GM18519 (cell line): Measurements from ENCODE around the gene C6orf89.
"Not testable (repeated sequence)": the region's sequence is repeated elsewhere in the genome, so short reads cannot be mapped to it uniquely, and the experiment has no call there.

Experiments
- ATAC-seq: cut with Tn5 transposase; IDR thresholded peaks from one replicate; pipeline ENCODE4 v1.9.1; 2021; ENCODE audit warnings: mild to moderate bottlenecking, moderate library complexity; ENCODE audit not compliant: unreplicated experiment, low FRiP score

The C6orf89 gene

GRCh38 chr6:36886950-36887618, 1.3 kb downstream of the C6orf89 start:
- no peak for ATAC-seq

- ATAC-seq = no peak
These were observed 2.4 kb downstream of the C6orf89 start for GRCh38 chr6:36888115-36888643.

GRCh38 chr6:36888654-36889481, 3.1 kb downstream of the C6orf89 start:
- no peak for ATAC-seq

DNA sequence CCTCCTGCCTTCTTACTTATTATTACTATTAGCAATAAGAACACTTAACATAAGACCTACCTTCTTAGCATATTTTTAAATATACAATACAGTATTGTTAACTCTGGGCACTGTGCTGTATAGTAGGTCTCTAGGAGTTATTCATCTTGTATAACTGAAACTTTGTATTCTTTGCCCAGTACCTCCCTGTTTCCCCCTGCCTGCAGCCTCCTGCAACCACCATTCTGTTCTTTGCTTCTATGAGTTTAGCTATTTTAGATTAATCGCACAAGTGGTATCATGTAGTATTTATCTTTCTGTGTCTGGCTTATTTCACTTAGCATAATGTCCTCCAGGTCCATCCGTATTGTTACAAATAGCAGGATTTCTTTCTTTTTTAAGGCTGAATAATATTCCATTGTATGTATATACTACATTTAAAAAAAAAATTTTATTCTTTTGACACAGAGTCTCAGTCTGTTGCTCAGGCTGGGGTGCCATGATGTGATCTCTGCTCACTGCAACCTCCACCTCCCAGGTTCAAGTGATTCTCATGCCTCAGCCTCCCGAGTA, 4.4 kb downstream of the C6orf89 start:
- no peak for ATAC-seq

DNA sequence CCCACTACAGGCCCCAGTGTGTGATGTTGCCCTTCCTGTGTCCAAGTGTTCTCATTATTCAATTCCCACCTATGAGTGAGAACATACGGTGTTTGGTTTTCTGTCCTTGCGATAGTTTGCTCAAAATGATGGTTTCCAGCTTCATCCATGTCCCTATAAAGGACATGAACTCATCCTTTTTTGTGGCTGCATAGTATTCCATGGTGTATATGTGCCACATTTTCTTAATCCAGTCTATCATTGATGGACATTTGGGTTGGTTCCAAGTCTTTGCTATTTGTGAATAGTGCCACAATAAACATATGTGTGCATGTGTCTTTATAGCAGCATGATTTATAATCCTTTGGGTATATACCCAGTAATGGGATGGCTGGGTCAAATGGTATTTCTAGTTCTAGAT, 5.4 kb downstream of the C6orf89 start:
- not testable (repeated sequence) for ATAC-seq

DNA sequence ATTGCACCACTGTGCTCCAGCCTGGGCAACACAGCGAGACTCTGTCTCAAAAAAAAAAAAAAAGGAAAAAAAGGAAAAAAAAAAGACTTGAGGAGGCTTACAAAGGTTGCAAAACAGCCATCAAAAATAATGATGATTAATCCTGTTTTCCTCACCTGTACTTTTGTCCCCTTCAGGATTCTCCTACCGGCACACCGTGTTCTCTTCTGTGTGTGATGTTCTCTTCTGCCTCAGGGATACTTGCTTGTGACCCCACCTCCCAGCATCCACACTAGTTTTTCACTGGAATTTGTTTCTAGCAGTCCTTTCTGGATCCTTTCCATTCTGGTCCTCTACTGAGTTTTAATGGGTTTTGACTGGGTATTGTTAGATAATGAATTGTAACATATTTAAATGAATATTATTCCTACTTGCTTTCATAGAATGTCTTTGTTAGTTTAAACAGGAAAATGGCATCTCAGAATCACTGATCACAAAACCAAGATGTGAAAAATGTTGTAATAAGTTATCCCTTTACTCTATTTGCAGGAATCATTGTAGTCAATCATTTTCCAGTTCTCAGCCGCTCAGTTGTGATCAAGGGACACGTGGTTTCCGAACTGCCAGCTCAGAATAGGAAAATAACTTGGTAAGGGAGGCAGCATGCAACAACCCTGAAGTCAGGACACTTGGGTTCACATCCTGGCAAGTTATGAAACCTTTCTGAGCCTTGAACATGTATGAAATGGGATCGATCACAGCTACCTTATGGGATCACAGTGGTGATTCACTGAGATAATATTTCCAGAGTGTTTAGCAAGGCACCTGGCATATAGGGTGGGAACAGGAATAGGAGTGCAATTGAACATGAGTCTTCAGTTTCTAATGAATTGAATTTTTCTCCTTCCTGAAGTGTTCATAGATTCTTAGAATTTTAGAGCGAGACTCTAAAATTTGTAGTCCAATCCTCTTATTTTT, 8.5 kb downstream of the C6orf89 start:
- no peak for ATAC-seq

GRCh38 chr6:36897609-36898008, 11.9 kb downstream of the C6orf89 start:
- ATAC-seq = no peak

DNA sequence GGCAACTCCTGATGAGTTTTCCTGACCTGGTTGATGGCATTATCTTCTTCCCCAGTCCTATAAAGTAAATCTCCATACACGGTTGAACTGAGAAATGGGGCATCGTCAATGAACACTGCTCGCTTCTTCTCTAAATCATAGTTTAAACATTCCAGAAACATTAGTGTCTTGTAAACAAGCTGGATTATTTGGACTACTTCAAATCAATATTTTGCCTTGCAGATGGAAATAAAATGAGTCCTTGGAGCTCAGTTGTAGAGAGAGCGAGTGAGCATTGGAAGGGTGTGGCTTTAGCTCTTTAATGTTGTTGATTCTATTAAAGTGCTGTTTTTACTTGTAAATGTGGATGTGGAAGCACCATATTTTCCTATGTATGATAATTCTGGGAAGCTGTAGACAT, 18.4 kb downstream of the C6orf89 start:
- no peak for ATAC-seq

DNA sequence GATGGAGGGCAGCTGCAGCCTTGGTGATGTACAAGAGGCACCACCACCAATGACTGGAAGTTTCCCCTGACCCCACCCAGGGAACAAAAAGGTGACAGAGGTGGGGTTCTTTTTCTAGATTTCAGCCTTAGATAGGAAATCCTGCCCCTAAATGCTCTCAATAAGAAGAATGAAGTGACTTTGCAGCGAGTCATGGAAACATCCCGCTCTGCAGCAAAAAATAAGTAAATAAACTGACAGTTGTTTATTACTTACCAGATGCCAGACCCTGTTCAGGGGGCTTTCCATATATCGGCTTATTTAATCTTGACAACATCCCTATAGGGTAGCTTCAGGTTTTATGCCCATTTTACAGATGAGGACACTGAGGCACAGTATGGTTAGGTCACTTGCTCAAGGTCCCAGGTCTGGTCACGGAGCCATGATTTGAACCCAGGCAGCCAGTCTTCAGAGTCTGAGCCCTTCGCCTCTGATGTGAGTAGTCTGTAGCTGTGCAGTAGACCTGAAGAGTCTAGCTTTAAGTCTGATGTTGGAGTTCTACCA, 19.2 kb downstream of the C6orf89 start:
- ATAC-seq = no peak

- no peak for ATAC-seq
These were observed 21.0 kb downstream of the C6orf89 start for GRCh38 chr6:36906539-36907325.

GRCh38 chr6:36907781-36908180, 22.0 kb downstream of the C6orf89 start:
- ATAC-seq = no peak

GRCh38 chr6:36908747-36909146, 23.0 kb downstream of the C6orf89 start:
- ATAC-seq = no peak

GRCh38 chr6:36912030-36912454, 26.3 kb downstream of the C6orf89 start:
- ATAC-seq = no peak

DNA sequence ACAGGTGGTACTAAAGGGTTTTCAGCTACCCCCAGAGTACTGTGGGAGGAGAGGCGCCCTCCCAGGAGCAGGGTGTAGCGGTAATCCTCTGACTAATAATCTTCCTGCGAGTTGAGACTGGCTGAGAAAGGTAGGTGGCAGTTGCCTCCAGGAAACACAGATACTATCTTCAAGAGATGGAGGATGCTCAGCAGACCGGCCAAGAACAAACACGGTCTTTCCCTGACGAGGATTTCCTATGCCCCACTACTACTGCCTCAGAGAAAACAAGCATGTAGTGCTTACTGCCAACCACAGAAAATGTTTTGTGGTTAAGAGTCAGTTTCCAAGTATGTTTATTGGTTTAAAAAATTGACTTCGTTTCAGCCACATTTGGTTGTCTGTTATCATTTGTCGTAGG, 26.8 kb downstream of the C6orf89 start:
- peak; percentile 77 for ATAC-seq

- no peak for ATAC-seq
These were observed 27.3 kb downstream of the C6orf89 start for GRCh38 chr6:36913082-36913481.

DNA sequence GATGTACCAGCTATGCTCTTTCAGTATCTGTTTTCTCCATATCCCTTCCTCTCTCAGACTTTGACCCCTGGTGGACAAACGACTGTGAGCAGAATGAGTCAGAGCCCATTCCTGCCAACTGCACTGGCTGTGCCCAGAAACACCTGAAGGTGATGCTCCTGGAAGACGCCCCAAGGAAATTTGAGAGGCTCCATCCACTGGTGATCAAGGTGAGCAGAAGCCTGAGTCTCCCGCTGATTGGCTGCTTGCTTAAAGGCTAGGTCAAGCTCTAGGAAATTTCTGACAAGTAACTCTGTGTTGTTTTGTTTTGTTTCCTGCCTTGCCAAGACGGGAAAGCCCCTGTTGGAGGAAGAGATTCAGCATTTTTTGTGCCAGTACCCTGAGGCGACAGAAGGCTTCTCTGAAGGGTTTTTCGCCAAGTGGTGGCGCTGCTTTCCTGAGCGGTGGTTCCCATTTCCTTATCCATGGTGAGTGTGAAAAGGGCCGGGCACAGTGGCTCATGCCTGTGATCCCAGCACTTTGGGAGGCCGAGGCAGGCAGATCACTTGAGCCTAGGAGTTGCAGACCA, 28.6 kb downstream of the C6orf89 start:
- ATAC-seq = no peak

- no peak for ATAC-seq
These were observed 29.8 kb downstream of the C6orf89 start for GRCh38 chr6:36915599-36915998.

DNA sequence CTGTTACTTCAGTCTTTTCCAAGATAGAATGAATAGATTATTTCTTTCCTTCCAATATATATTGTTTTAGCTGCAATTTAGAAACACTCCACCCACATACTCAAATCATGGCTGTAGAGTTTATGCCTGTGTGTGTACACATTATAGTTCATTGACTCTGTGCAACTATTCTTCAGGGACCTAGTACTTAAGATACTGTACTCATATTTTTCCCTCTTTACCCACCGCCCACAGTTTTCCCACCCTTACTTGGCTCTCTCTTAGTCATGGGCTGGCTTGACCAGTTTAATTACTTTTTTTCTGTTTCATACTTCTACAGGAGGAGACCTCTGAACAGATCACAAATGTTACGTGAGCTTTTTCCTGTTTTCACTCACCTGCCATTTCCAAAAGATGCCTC, 30.4 kb downstream of the C6orf89 start:
- ATAC-seq = no peak
